Cardiac muscle cell (in vitro differentiated cells and primary cell): ENCODE results near the gene VSIG2. TPM values are rescaled to one million over a fixed set of nuclear protein-coding genes. Genes with fewer than 3 reads are reported as not detected.
A peak's percentile ranks its signal among the peaks of the same experiment; 100 is the strongest.

Experiments used
- DNase-seq, 2 donors: peaks; one replicate each; pipeline versions ENCODE4 v3.0.0 to v3.0.0-alpha.2; 2010 to 2017; ENCODE audit warnings: low read depth in 1 of 2, low spot score in 1 of 2
- H3K27ac ChIP-seq: fragments of 200-600 bp; sonication (generic); 2 replicates; pipeline ENCODE4 v1.5.1; 2016
- H3K27me3 ChIP-seq: fragments of 200-600 bp; sonication (generic); 2 replicates; pipeline ENCODE4 v1.6.0; 2016; ENCODE audit warnings: control low read depth
- H3K36me3 ChIP-seq: fragments of 200-600 bp; sonication (generic); 2 replicates; pipeline ENCODE4 v1.5.1; 2016; ENCODE audit warnings: control low read depth
- H3K4me1 ChIP-seq: fragments of 200-600 bp; sonication (generic); 2 replicates; pipeline ENCODE4 v1.8.1; 2017; ENCODE audit warnings: low read depth, mild to moderate bottlenecking, mixed run types
- H3K4me3 ChIP-seq: fragments of 200-600 bp; sonication (generic); 2 replicates; pipeline ENCODE4 v1.5.1; 2016; ENCODE audit warnings: mild to moderate bottlenecking
- H3K9me3 ChIP-seq: fragments of 200-600 bp; sonication (generic); 2 replicates; pipeline ENCODE4 v1.5.1; 2017; ENCODE audit warnings: low read depth, mild to moderate bottlenecking, control low read depth
- polyA plus RNA-seq: library from polyadenylated mRNA; unstranded; fragments of >200 nt; fragmentation: Nextera tagmentation; extraction: Ambion mirVana; gene quantifications from 2 replicates; pipeline ENCODE4 v1.2.1, GENCODE V29; 2016
- total RNA-seq: library from RNA; depleted of rRNA; stranded (reverse); fragments of >200 nt; gene quantifications from 2 replicates; pipeline ENCODE4 v1.2.3, GENCODE V29; 2016
- TF ChIP-seq, protein P1 (sequence below): IDR thresholded peaks from 2 replicates; pipeline ENCODE4 v1.5.1; 2012; ENCODE audit warnings: low read depth, mild to moderate bottlenecking, low read length

VSIG2 gene
- total and polyA plus RNA-seq, 2 experiments from 2014 or later: not detected

DNA sequence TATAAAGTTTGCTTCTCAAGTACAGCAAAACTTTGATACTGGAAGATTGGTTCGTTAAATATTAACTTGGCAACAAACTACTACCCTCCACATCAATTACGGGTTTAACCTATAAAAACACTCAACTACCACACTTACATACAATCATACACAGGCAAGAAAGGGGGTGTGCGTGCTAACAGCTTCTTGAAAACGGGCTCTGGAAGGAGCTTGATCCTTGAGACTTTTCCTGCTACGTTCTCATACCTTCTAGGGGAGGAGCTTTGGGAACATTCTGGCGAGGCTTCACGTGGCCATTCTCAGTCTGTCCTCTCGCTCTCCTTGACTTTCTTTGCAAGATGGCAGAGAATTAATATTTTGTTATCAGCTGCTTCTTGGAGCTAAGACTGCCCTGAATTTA is 16.9 kb upstream of the VSIG2 start:
- TF ChIP-seq, protein P1, sequence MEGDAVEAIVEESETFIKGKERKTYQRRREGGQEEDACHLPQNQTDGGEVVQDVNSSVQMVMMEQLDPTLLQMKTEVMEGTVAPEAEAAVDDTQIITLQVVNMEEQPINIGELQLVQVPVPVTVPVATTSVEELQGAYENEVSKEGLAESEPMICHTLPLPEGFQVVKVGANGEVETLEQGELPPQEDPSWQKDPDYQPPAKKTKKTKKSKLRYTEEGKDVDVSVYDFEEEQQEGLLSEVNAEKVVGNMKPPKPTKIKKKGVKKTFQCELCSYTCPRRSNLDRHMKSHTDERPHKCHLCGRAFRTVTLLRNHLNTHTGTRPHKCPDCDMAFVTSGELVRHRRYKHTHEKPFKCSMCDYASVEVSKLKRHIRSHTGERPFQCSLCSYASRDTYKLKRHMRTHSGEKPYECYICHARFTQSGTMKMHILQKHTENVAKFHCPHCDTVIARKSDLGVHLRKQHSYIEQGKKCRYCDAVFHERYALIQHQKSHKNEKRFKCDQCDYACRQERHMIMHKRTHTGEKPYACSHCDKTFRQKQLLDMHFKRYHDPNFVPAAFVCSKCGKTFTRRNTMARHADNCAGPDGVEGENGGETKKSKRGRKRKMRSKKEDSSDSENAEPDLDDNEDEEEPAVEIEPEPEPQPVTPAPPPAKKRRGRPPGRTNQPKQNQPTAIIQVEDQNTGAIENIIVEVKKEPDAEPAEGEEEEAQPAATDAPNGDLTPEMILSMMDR: no peak
- no peak overlapping the region for H3K27ac ChIP-seq
- H3K36me3 ChIP-seq: peaks cover 26% of the 10 kb centered on the region
- no peaks in the 10 kb centered on the region for H3K27me3 ChIP-seq
- no peak for DNase-seq
- no peak overlapping the region for H3K4me3 ChIP-seq
- no peaks in the 10 kb centered on the region for H3K4me1 ChIP-seq
- no peaks in the 10 kb centered on the region for H3K9me3 ChIP-seq

DNA sequence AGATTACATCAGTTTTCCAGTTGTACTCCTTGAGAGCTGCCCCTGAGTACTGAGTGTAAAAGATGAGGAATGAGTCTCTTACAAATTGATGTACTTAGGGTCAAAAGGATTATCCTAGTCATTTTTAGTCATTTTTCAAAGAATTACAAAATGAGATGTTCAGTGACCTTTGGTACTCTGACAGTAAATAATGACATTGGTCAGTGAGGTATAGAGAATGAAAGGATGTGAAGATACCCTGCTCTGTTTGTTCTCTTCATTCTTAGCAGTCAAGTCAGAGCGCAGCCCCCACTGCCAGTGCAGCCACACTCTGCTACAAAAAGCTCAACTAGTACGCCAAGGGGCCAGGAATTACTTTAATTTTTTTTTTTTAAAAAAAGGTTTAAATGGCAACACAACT is 14.1 kb upstream of the VSIG2 start:
- TF ChIP-seq, protein P1: no peak
- peaks cover 16% of the 10 kb centered on the region for H3K36me3 ChIP-seq
- no peak for DNase-seq
- peaks cover 19% of the 10 kb centered on the region for H3K27me3 ChIP-seq
- peaks cover 6% of the 10 kb centered on the region for H3K4me1 ChIP-seq
- no peak overlapping the region for H3K27ac ChIP-seq
- H3K4me3 ChIP-seq: no peak overlapping the region
- H3K9me3 ChIP-seq: no peaks in the 10 kb centered on the region

DNA sequence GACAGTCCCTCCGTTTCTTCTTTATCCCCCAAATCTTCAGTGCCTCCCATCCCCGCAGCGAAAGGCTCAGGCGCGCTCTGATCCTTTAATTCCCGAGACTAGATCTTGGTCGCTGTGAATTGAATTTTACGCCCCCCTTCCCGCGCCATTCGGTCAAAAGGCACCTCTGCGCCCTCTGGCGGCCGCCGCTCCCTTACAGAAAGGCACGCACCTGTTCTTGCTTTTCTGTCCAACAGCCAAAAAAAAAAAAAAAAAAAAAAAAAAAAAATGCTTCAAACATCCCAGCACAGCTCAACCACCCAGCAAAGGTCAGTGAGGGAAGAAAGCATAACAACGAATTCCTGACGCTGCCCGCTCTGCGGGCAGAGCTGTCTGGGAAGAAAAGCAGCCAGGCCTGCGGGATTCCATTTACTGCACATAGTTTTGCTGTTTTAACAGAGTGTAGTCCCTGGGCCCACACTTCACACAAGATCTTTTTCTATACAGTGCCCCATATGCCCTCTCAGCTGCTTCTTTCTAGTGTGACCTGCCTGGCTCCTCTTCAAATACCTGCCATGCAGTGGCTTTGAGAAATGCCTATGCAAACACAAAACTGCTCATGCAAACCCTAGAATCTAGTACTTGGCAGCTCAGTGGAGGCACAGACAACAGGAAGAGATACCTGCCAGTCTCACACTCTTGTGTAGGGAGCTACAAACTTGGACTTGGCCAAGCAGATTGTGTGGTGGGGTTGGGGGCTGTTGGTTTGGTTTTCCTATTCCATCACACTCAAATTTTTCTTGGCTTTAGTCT is 11.3 kb upstream of the VSIG2 start:
- Histone ChIP-seq H3K27ac (no peak overlapping the region), H3K9me3 (no peaks in the 10 kb centered on the region), H3K4me3 (peak overlapping the region; percentile 12), H3K4me1 (peaks cover 19% of the 10 kb centered on the region), H3K27me3 (peaks cover 47% of the 10 kb centered on the region), H3K36me3 (peaks cover 8% of the 10 kb centered on the region)
- peak; percentile 77 to 88 for DNase-seq
- TF ChIP-seq, protein P1: peak; percentile 82

DNA sequence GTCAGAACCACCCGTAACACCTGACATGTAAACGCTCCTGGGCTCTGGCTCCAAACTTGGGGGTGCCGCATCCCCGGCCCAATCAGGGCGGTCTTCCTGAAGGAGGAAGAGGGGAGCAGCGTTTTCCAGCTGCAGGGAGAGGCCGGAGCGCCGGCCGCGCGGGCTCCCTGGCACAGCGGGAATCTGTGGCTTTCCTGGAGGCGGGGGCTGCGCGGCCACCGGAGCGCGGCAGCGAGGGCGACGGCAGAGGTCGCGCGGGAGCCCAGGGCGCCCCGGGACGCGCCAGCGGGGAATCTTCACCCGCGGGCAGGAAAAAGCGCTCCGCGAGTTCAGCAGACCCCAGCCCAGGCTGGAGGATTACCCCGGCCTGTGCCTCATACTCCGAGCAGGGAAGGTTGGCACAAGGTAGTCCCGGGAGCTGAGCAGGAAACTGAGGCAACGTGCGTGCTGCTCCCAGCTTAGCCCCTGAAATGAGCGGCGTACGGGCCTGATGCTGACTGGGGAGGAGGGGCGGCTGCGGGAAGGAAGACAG is 10.6 kb upstream of the VSIG2 start:
- peak in 1 of 2 donors; percentile 44 for DNase-seq
- Histone ChIP-seq H3K27ac (no peak overlapping the region), H3K4me3 (peak overlapping the region; percentile 12), H3K9me3 (no peaks in the 10 kb centered on the region), H3K4me1 (peaks cover 19% of the 10 kb centered on the region), H3K36me3 (peaks cover 8% of the 10 kb centered on the region), H3K27me3 (peaks cover 54% of the 10 kb centered on the region)
- TF ChIP-seq, protein P1: no peak

DNA sequence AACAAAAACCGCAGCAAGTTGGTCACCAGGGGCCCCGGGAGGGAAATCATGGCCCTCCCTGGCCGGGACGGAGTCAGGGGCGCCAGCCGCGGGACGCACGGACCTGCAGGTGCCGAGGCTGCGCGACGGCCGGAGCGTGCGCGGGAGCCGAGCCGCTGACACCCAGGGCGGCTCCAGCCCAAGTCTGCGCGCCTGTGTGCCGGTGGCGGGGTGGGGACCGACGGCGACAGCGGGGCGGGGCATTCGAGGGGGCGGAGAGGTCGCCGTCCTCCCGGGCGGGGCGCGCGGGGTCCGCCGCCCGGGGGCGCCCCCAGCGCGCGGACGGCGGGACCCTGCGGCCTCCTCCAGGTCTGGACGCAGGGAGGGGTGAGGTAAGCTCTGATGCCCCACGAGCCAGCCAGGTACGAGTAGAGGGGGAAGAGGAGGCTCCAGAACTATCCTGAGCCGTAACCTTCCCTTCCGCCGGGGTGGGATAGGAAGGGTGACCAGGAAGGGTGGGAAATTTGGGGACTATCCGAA is 10.1 kb upstream of the VSIG2 start, which contains the start of gene ESAM:
Gene ESAM (minus strand): TSS at position 186 of the 519 bp plus-strand sequence. CDS start 136 bp downstream, at position 50.
- peak within 1 kb of the TSS; percentile 12 for H3K4me3 ChIP-seq
- TF ChIP-seq, protein P1: no peak
- H3K27me3 ChIP-seq: peaks cover 59% of the 10 kb centered on the region
- no peaks in the 10 kb centered on the region for H3K9me3 ChIP-seq
- H3K27ac ChIP-seq: no peak within 1 kb of the TSS
- peaks cover 3% of the 10 kb centered on the region for H3K36me3 ChIP-seq
- peaks cover 19% of the 10 kb centered on the region for H3K4me1 ChIP-seq
- peak in 1 of 2 donors; percentile 42 for DNase-seq
